ENCODE data around the gene TRIM41. TPM values are rescaled to one million over a fixed set of nuclear protein-coding genes. Genes with fewer than 3 reads are reported as not detected.
"Not testable (repeated sequence)": the region's sequence is repeated elsewhere in the genome, so short reads cannot be mapped to it uniquely, and the experiment has no call there.

TRIM41 gene
- total RNA-seq, 1 donor: 15.9 TPM

GRCh38 chr5:181281984-181282316 is 58.9 kb downstream of the TRIM41 start:
- H3K27ac ChIP-seq (ENCODE audit: low read depth, low read length): no peak overlapping the region
- H3K79me2 ChIP-seq (ENCODE audit: insufficient read depth, low read length): no peaks in the 10 kb centered on the region
- TF ChIP-seq CTCF (IDR thresholded peaks at IDR 0.05; ENCODE audit: extremely low read depth, low read depth, low read length): no peak
- no peak for DNase-seq (ENCODE audit: insufficient read length, low spot score, missing footprints)
- H3K4me2 ChIP-seq (ENCODE audit: insufficient read depth, low read length): no peak overlapping the region
- H3K27me3 ChIP-seq (ENCODE audit: insufficient read depth, low read length): no peaks in the 10 kb centered on the region
- no peak overlapping the region for H3K4me3 ChIP-seq (ENCODE audit: insufficient read depth, low read length)
- no peaks in the 10 kb centered on the region for H3K36me3 ChIP-seq (ENCODE audit: insufficient read depth, low read length)
- H4K20me1 ChIP-seq (ENCODE audit: insufficient read depth, low read length): no peaks in the 10 kb centered on the region
- H2AFZ ChIP-seq (ENCODE audit: low read length): no peak overlapping the region
- H3K9me3 ChIP-seq (ENCODE audit: low read depth, low read length): no peaks in the 10 kb centered on the region
- no peaks in the 10 kb centered on the region for H3K4me1 ChIP-seq (ENCODE audit: insufficient read depth, low read length)

- not testable (repeated sequence) for H4K20me1 ChIP-seq (ENCODE audit: insufficient read depth, low read length); H3K27me3 ChIP-seq (ENCODE audit: insufficient read depth, low read length); H3K27ac ChIP-seq (ENCODE audit: low read depth, low read length); DNase-seq (ENCODE audit: insufficient read length, low spot score, missing footprints); H3K79me2 ChIP-seq (ENCODE audit: insufficient read depth, low read length); H3K4me2 ChIP-seq (ENCODE audit: insufficient read depth, low read length); H3K9me3 ChIP-seq (ENCODE audit: low read depth, low read length); H3K36me3 ChIP-seq (ENCODE audit: insufficient read depth, low read length); H3K4me1 ChIP-seq (ENCODE audit: insufficient read depth, low read length); H3K4me3 ChIP-seq (ENCODE audit: insufficient read depth, low read length); H2AFZ ChIP-seq (ENCODE audit: low read length)
Observed at GRCh38 chr5:181282415-181282814, 59.3 kb downstream of the TRIM41 start.

- Histone ChIP-seq H3K4me2 (ENCODE audit: insufficient read depth, low read length) (no peak overlapping the region), H4K20me1 (ENCODE audit: insufficient read depth, low read length) (no peaks in the 10 kb centered on the region)
- no peak for TF ChIP-seq CTCF (IDR thresholded peaks at IDR 0.05; ENCODE audit: extremely low read depth, low read depth, low read length)
Observed at GRCh38 chr5:181282874-181283273, 59.8 kb downstream of the TRIM41 start.

GRCh38 chr5:181283347-181283746 is 60.3 kb downstream of the TRIM41 start:
- no peak for DNase-seq (ENCODE audit: insufficient read length, low spot score, missing footprints)
- Histone ChIP-seq H3K27ac (ENCODE audit: low read depth, low read length) (no peak overlapping the region), H2AFZ (ENCODE audit: low read length) (no peak overlapping the region), H3K4me3 (ENCODE audit: insufficient read depth, low read length) (no peak overlapping the region), H3K36me3 (ENCODE audit: insufficient read depth, low read length) (no peaks in the 10 kb centered on the region), H3K9me3 (ENCODE audit: low read depth, low read length) (no peaks in the 10 kb centered on the region), H3K27me3 (ENCODE audit: insufficient read depth, low read length) (no peaks in the 10 kb centered on the region), H3K79me2 (ENCODE audit: insufficient read depth, low read length) (no peaks in the 10 kb centered on the region), H3K4me2 (ENCODE audit: insufficient read depth, low read length) (no peak overlapping the region), H4K20me1 (ENCODE audit: insufficient read depth, low read length) (no peaks in the 10 kb centered on the region), H3K4me1 (ENCODE audit: insufficient read depth, low read length) (no peaks in the 10 kb centered on the region)
- TF ChIP-seq CTCF (IDR thresholded peaks at IDR 0.05; ENCODE audit: extremely low read depth, low read depth, low read length): no peak

More at GRCh38 chr5:181282874-181283273, 59.8 kb downstream of the TRIM41 start:
- H3K79me2 ChIP-seq (ENCODE audit: insufficient read depth, low read length): no peaks in the 10 kb centered on the region
- H2AFZ ChIP-seq (ENCODE audit: low read length): no peak overlapping the region
- H3K27me3 ChIP-seq (ENCODE audit: insufficient read depth, low read length): no peaks in the 10 kb centered on the region
- H3K4me3 ChIP-seq (ENCODE audit: insufficient read depth, low read length): no peak overlapping the region
- no peaks in the 10 kb centered on the region for H3K36me3 ChIP-seq (ENCODE audit: insufficient read depth, low read length)
- no peaks in the 10 kb centered on the region for H3K4me1 ChIP-seq (ENCODE audit: insufficient read depth, low read length)
- no peaks in the 10 kb centered on the region for H3K9me3 ChIP-seq (ENCODE audit: low read depth, low read length)
- H3K27ac ChIP-seq (ENCODE audit: low read depth, low read length): no peak overlapping the region
- no peak for DNase-seq (ENCODE audit: insufficient read length, low spot score, missing footprints)
